IMR-90 (cell line): ENCODE results near the gene SYNPO. TPM values are rescaled to one million over a fixed set of nuclear protein-coding genes. Genes with fewer than 3 reads are reported as not detected.

ENCODE experiments used
- ATAC-seq: fragments of 200-7000 bp; cut with Tn5 transposase; 2 replicates; pipeline ENCODE4 v1.9.1; 2020; ENCODE audit warnings: low read depth, mild to moderate bottlenecking, moderate library complexity
- BruUV-seq: library from RNA; stranded (reverse); fragments of 400-500 nt; replicated peaks from 2 replicates; lab custom pipeline; 2021; lab: Mats Ljungman, UMichigan
- CTCF ChIA-PET: fragments of 300-600 bp; formaldehyde crosslinking; extraction: SDS; loops from one replicate; lab custom pipeline; 2021; ENCODE audit warnings: antibody characterized with exemption; lab: Yijun Ruan, JAX
- POLR2A ChIA-PET: fragments of 300-600 bp; sonication (Branson Sonifier 250); formaldehyde crosslinking; loops from one replicate; lab custom pipeline; 2022; ENCODE audit warnings: antibody characterized with exemption; ENCODE audit not compliant: unreplicated experiment; lab: Charles Lee
- DNase-seq: peaks from one replicate; pipeline ENCODE4 v3.0.0; 2013
- H2AFZ ChIP-seq: replicated peaks from 2 replicates; pipeline ENCODE3; 2013; ENCODE audit warnings: low read length, mild to moderate bottlenecking; ENCODE audit not compliant: poor library complexity
- H2AK5ac ChIP-seq: 2 replicates; pipeline ENCODE4 v1.6.1; 2013; ENCODE audit warnings: low read depth, low read length, inconsistent platforms
- H2AK9ac ChIP-seq: replicated peaks from 2 replicates; pipeline ENCODE3; 2013; ENCODE audit warnings: mild to moderate bottlenecking, low read depth, low read length, moderate library complexity; ENCODE audit not compliant: poor library complexity
- H2BK120ac ChIP-seq: 2 replicates; pipeline ENCODE4 v1.6.1; 2013; ENCODE audit warnings: low read depth, low read length, inconsistent platforms
- H2BK15ac ChIP-seq: 3 replicates; pipeline ENCODE4 v1.6.1; 2013; ENCODE audit warnings: low read depth, low read length, inconsistent platforms
- H2BK20ac ChIP-seq: 2 replicates; pipeline ENCODE4 v1.6.1; 2013; ENCODE audit warnings: low read depth, mild to moderate bottlenecking, inconsistent platforms, low read length, moderate library complexity
- H2BK5ac ChIP-seq: 2 replicates; pipeline ENCODE4 v1.6.1; 2013; ENCODE audit warnings: mild to moderate bottlenecking, low read depth, low read length, inconsistent platforms; ENCODE audit not compliant: poor library complexity, severe bottlenecking
- H3K14ac ChIP-seq: replicated peaks from 2 replicates; pipeline ENCODE4 v1.6.1; 2013; ENCODE audit warnings: low read depth, low read length, inconsistent platforms
- H3K18ac ChIP-seq: 2 replicates; pipeline ENCODE4 v1.6.1; 2013; ENCODE audit warnings: low read depth, low read length, control low read depth
- H3K23ac ChIP-seq: 2 replicates; pipeline ENCODE4 v1.6.1; 2013; ENCODE audit warnings: low read depth, low read length, inconsistent platforms
- H3K27ac ChIP-seq: 2 replicates; pipeline ENCODE4 v1.5.1; 2013; ENCODE audit warnings: mild to moderate bottlenecking, control low read depth, low read length; ENCODE audit not compliant: insufficient read depth
- H3K27me3 ChIP-seq: 2 replicates; pipeline ENCODE4 v1.6.1; 2013; ENCODE audit warnings: low read length; ENCODE audit not compliant: control insufficient read depth, insufficient read depth
- H3K36me3 ChIP-seq: 2 replicates; pipeline ENCODE4 v1.6.1; 2013; ENCODE audit warnings: low read length, mixed read lengths; ENCODE audit not compliant: control insufficient read depth, insufficient read depth
- H3K4ac ChIP-seq: 2 replicates; pipeline ENCODE4 v1.6.1; 2013; ENCODE audit warnings: low read depth, low read length, inconsistent platforms
- H3K4me1 ChIP-seq: 2 replicates; pipeline ENCODE4 v1.6.1; 2013; ENCODE audit warnings: low read length, mixed read lengths; ENCODE audit not compliant: control insufficient read depth, insufficient read depth
- H3K4me2 ChIP-seq: 2 replicates; pipeline ENCODE4 v1.6.1; 2013; ENCODE audit warnings: low read depth, mild to moderate bottlenecking, control low read depth, low read length, moderate library complexity
- H3K4me3 ChIP-seq: 2 replicates; pipeline ENCODE4 v1.5.1; 2013; ENCODE audit warnings: low read depth, mild to moderate bottlenecking, control low read depth, low read length, moderate library complexity; ENCODE audit not compliant: insufficient read depth
- H3K56ac ChIP-seq: 2 replicates; pipeline ENCODE4 v1.6.1; 2013; ENCODE audit warnings: low read length, inconsistent platforms; ENCODE audit not compliant: insufficient read depth; ENCODE audit errors: extremely low read depth
- H3K79me1 ChIP-seq, 2 experiments: 2 replicates each; pipeline ENCODE4 v1.6.1; 2013; ENCODE audit warnings: low read length in 2 of 2, inconsistent platforms in 1 of 2, low read depth in 1 of 2
- H3K9ac ChIP-seq: 2 replicates; pipeline ENCODE4 v1.6.1; 2013; ENCODE audit warnings: low read depth, low read length, control low read depth
- H3K9me1 ChIP-seq: 2 replicates; pipeline ENCODE4 v1.6.1; 2013; ENCODE audit warnings: low read length, inconsistent platforms; ENCODE audit not compliant: insufficient read depth
- H3K9me3 ChIP-seq: 2 replicates; pipeline ENCODE4 v1.6.1; 2013; ENCODE audit warnings: low read length; ENCODE audit not compliant: control insufficient read depth, insufficient read depth
- H4K20me1 ChIP-seq: 2 replicates; pipeline ENCODE4 v1.6.1; 2013; ENCODE audit warnings: low read length, inconsistent platforms; ENCODE audit not compliant: insufficient read depth
- H4K5ac ChIP-seq: 2 replicates; pipeline ENCODE4 v1.6.1; 2013; ENCODE audit warnings: mild to moderate bottlenecking, low read depth, low read length, control low read depth
- H4K8ac ChIP-seq, 2 experiments: 2 replicates each; pipeline ENCODE4 v1.6.1; 2013; ENCODE audit warnings: low read depth in 2 of 2, low read length in 2 of 2, control low read depth in 1 of 2, inconsistent platforms in 1 of 2
- H4K91ac ChIP-seq: 2 replicates; pipeline ENCODE4 v1.6.1; 2013; ENCODE audit warnings: low read depth, low read length, inconsistent platforms; ENCODE audit not compliant: insufficient read depth
- BHLHE40 ChIP-seq: fragments of 150-350 bp; IDR thresholded peaks from 2 replicates; pipeline ENCODE4 v1.6.1; 2016; ENCODE audit warnings: mild to moderate bottlenecking, low read depth, low read length
- CEBPB ChIP-seq: IDR thresholded peaks from 2 replicates; pipeline ENCODE4 v1.6.1; 2012; ENCODE audit warnings: low read depth, low read length, improper control_type of control experiment
- CTCF ChIP-seq: conservative IDR thresholded peaks from 2 replicates; pipeline ENCODE4 v1.5.1; 2012; ENCODE audit warnings: mild to moderate bottlenecking, low read depth, low read length, improper control_type of control experiment
- ELK1 ChIP-seq: fragments of 150-350 bp; IDR thresholded peaks from 2 replicates; pipeline ENCODE4 v1.6.1; 2016; ENCODE audit warnings: low read depth, mild to moderate bottlenecking, low read length, moderate library complexity, borderline replicate concordance
- FOS ChIP-seq: fragments of 150-350 bp; IDR thresholded peaks from 2 replicates; pipeline ENCODE4 v1.6.1; 2016; ENCODE audit warnings: low read depth, low read length
- MAFK ChIP-seq: IDR thresholded peaks from 2 replicates; pipeline ENCODE4 v1.6.1; 2012; ENCODE audit warnings: low read depth, low read length, improper control_type of control experiment
- MAZ ChIP-seq: IDR thresholded peaks from 2 replicates; pipeline ENCODE4 v1.6.1; 2012; ENCODE audit warnings: low read depth, mild to moderate bottlenecking, low read length, improper control_type of control experiment, moderate library complexity, borderline replicate concordance
- MXI1 ChIP-seq: IDR thresholded peaks from 2 replicates; pipeline ENCODE4 v1.6.1; 2012; ENCODE audit warnings: low read depth, mild to moderate bottlenecking, low read length, moderate library complexity, borderline replicate concordance
- NFE2L2 ChIP-seq: fragments of 150-350 bp; IDR thresholded peaks from 2 replicates; pipeline ENCODE4 v1.6.1; 2016; ENCODE audit warnings: low read depth, mild to moderate bottlenecking, low read length
- POLR2A ChIP-seq: IDR thresholded peaks from 2 replicates; pipeline ENCODE4 v1.6.1; 2012; ENCODE audit warnings: mild to moderate bottlenecking, low read depth, low read length
- RAD21 ChIP-seq: IDR thresholded peaks from 2 replicates; pipeline ENCODE4 v1.6.1; 2012; ENCODE audit warnings: low read length, improper control_type of control experiment
- RCOR1 ChIP-seq: IDR thresholded peaks from 2 replicates; pipeline ENCODE4 v1.6.1; 2012; ENCODE audit warnings: mild to moderate bottlenecking, low read length, improper control_type of control experiment; ENCODE audit not compliant: insufficient replicate concordance
- RFX5 ChIP-seq: IDR thresholded peaks from 2 replicates; pipeline ENCODE4 v1.8.0; 2012; ENCODE audit warnings: low read depth, mild to moderate bottlenecking, low read length, moderate library complexity
- SMC3 ChIP-seq: fragments of 150-350 bp; IDR thresholded peaks from 2 replicates; pipeline ENCODE4 v1.6.1; 2016; ENCODE audit warnings: low read depth, mild to moderate bottlenecking, antibody characterized with exemption, low read length, moderate library complexity
- USF2 ChIP-seq: fragments of 150-350 bp; IDR thresholded peaks from 2 replicates; pipeline ENCODE4 v1.6.1; 2017; ENCODE audit warnings: mild to moderate bottlenecking, antibody characterized with exemption, low read length, low read depth
- WGBS, 2 experiments: methylation state at CpG; one replicate each; pipeline versions ENCODE4 v1.1.5 to v1.1.7; 2013; ENCODE audit warnings: missing lambda C conversion rate in 2 of 2; ENCODE audit not compliant: insufficient read length in 1 of 2; ENCODE audit errors: extremely low coverage in 2 of 2; 5-methylcytosine and 5-hydroxymethylcytosine counted together
- dilution Hi-C: fragments of 300-500 bp; cut with HindIII; formaldehyde crosslinking; loops from one replicate; pipeline ENCODE4 v1.14.3; 2018; ENCODE audit warnings: low sequenced_read_pairs; ENCODE audit not compliant: unreplicated experiment
- in situ Hi-C: fragments of 300-500 bp; cut with MboI; formaldehyde crosslinking; loops from 3 replicates; pipeline ENCODE4 v1.14.3; 2019; ENCODE audit warnings: low sequenced_read_pairs, inconsistent platforms, mixed read lengths
- intact Hi-C: fragments of 100-400 bp; cut with micrococcal nuclease; formaldehyde crosslinking; loops from 2 replicates; pipeline ENCODE4 v1.10.0; 2022
- polyA plus RNA-seq, 3 experiments: library from polyadenylated mRNA; depleted of rRNA; stranded (reverse); fragments of >200 nt; gene quantifications; 2 replicates each; pipeline ENCODE4 v1.2.3, GENCODE V29; 2012; ENCODE audit warnings: low replicate concordance in 1 of 3
- total RNA-seq: library from RNA; depleted of rRNA; stranded (reverse); fragments of >200 nt; gene quantifications from 2 replicates; pipeline ENCODE4 v1.2.3, GENCODE V29; 2012

Gene SYNPO
- total and polyA plus RNA-seq, 2 of the 4 experiments (the other 2 are of a cell fraction): 3.0 to 24.8 TPM

GRCh38 chr5:150651924-150652671 lies 11.6 kb downstream of the SYNPO start:
- intact Hi-C loops: no loop called here
- H2BK20ac ChIP-seq: no peak overlapping the region
- H3K27me3 ChIP-seq: no peaks in the 10 kb centered on the region
- in situ Hi-C loops: loop anchor here (5.0 kb wide), 2 partner anchors 90 to 200 kb away; no protein-coding TSS in a partner anchor
- H3K14ac ChIP-seq: no peak overlapping the region
- no peak overlapping the region for H3K4ac ChIP-seq
- no peak overlapping the region for H3K9ac ChIP-seq
- H2AFZ ChIP-seq: no peak overlapping the region
- 40% methylated on average over 2 of the region's 13 CpGs; no CpG with 5 or more reads in 1 of the 2 experiments for WGBS, 2 experiments
- peaks cover 23% of the 10 kb centered on the region for H3K4me1 ChIP-seq
- no peak overlapping the region for H3K4me2 ChIP-seq
- DNase-seq: no peak
- H3K9me3 ChIP-seq: no peaks in the 10 kb centered on the region
- dilution Hi-C loops: no loop called here
- no peak overlapping the region for H4K5ac ChIP-seq
- peaks cover 33 to 46% of the 10 kb centered on the region in 2 experiments for H3K79me1 ChIP-seq
- H3K4me3 ChIP-seq: no peak overlapping the region
- H3K18ac ChIP-seq: no peak overlapping the region
- H2AK9ac ChIP-seq: no peak overlapping the region
- ChIA-PET CTCF (interaction anchor here (0.6 kb wide), 1 partner anchor 219 kb away, joined by 3 read pairs; no protein-coding TSS in a partner anchor), POLR2A (no interaction called here)
- no peak overlapping the region for H2BK120ac ChIP-seq
- no peak overlapping the region for H2AK5ac ChIP-seq
- ATAC-seq: no peak
- H3K9me1 ChIP-seq: peaks cover 8% of the 10 kb centered on the region; the same call in 1 of the 2 replicates
- H3K56ac ChIP-seq: no peak overlapping the region
- H4K91ac ChIP-seq: no peak overlapping the region
- peak overlapping the region; percentile 49; the same call in 1 of the 2 replicates for H3K23ac ChIP-seq
- H3K36me3 ChIP-seq: peaks cover 68% of the 10 kb centered on the region
- peaks cover 53% of the 10 kb centered on the region for H4K20me1 ChIP-seq
- TF ChIP-seq POLR2A (no peak), MAZ (no peak), RFX5 (no peak), BHLHE40 (no peak), MAFK (no peak), USF2 (no peak), RAD21 (no peak), SMC3 (no peak), CEBPB (no peak), FOS (no peak), NFE2L2 (no peak), RCOR1 (no peak), ELK1 (no peak), CTCF (no peak), MXI1 (no peak)
- H4K8ac ChIP-seq: no peak overlapping the region
- H3K27ac ChIP-seq: no peak overlapping the region
- BruUV-seq: no TSS peak
- H2BK15ac ChIP-seq: no peak overlapping the region
- H2BK5ac ChIP-seq: no peak overlapping the region
